Caco-2 (cell line): ENCODE results near the gene KIF26B. TPM values are rescaled to one million over a fixed set of nuclear protein-coding genes. Genes with fewer than 3 reads are reported as not detected.

Source experiments
- BruUV-seq: library from RNA; stranded (reverse); fragments of 400-500 nt; replicated peaks from 2 replicates; lab custom pipeline; 2021; lab: Mats Ljungman, UMichigan
- CTCF ChIA-PET: fragments of 300-600 bp; sonication (Branson Sonifier 250); formaldehyde crosslinking; loops from one replicate; lab custom pipeline; 2022; ENCODE audit warnings: antibody characterized with exemption; lab: Charles Lee
- POLR2A ChIA-PET: fragments of 300-600 bp; sonication (Branson Sonifier 250); formaldehyde crosslinking; loops from one replicate; lab custom pipeline; 2022; ENCODE audit warnings: antibody characterized with exemption; lab: Charles Lee
- DNase-seq, 2 experiments: peaks; one replicate each; pipeline versions ENCODE4 v3.0.0 to v3.0.0-alpha.2; 2020 to 2022
- H3K27me3 ChIP-seq: replicated peaks from 2 replicates; pipeline ENCODE4 v1.6.0; 2011; ENCODE audit warnings: low read length; ENCODE audit not compliant: control insufficient read depth, insufficient read depth
- H3K36me3 ChIP-seq: 2 replicates; pipeline ENCODE4 v1.5.1; 2011; ENCODE audit warnings: low read length; ENCODE audit not compliant: control insufficient read depth, insufficient read depth
- H3K4me1 ChIP-seq: fragments of 250-450 bp; sonication (Bioruptor Pico); 2 replicates; pipeline ENCODE4 v1.5.1; 2020; ENCODE audit warnings: mild to moderate bottlenecking
- H3K4me3 ChIP-seq: 2 replicates; pipeline ENCODE4 v1.5.1; 2011; ENCODE audit warnings: low read depth, mild to moderate bottlenecking, control low read depth, low read length
- H3K9me3 ChIP-seq: fragments of 250-450 bp; sonication (Bioruptor Pico); 2 replicates; pipeline ENCODE4 v1.5.1; 2020; ENCODE audit warnings: mild to moderate bottlenecking, moderate library complexity
- H3K27ac Mint-ChIP-seq: one replicate; pipeline ENCODE4 v1.8.0; 2022; ENCODE audit warnings: mixed read lengths; ENCODE audit not compliant: unreplicated experiment
- H3K27me3 Mint-ChIP-seq: one replicate; pipeline ENCODE4 v1.8.0; 2022; ENCODE audit warnings: mixed read lengths; ENCODE audit not compliant: insufficient read depth, unreplicated experiment
- H3K36me3 Mint-ChIP-seq: one replicate; pipeline ENCODE4 v1.8.0; 2022; ENCODE audit warnings: mild to moderate bottlenecking, mixed read lengths; ENCODE audit not compliant: insufficient read depth, unreplicated experiment
- H3K4me1 Mint-ChIP-seq: one replicate; pipeline ENCODE4 v1.8.0; 2022; ENCODE audit warnings: low read depth, mixed read lengths; ENCODE audit not compliant: unreplicated experiment
- H3K4me3 Mint-ChIP-seq: one replicate; pipeline ENCODE4 v1.8.0; 2022; ENCODE audit warnings: mild to moderate bottlenecking, moderate library complexity, mixed read lengths; ENCODE audit not compliant: unreplicated experiment
- H3K9me3 Mint-ChIP-seq: one replicate; pipeline ENCODE4 v1.8.0; 2022; ENCODE audit warnings: mixed read lengths; ENCODE audit not compliant: unreplicated experiment
- CTCF ChIP-seq, 2 experiments: fragments of 200-600 bp in 1 of 2; IDR thresholded peaks; 1 replicate in 1 of 2; 2 replicates in 1 of 2; pipeline versions ENCODE4 v1.5.1 to v1.8.0; 2011 to 2022; ENCODE audit warnings: antibody characterized with exemption in 1 of 2, control low read depth in 1 of 2, inconsistent platforms in 1 of 2, low read depth in 1 of 2, low read length in 1 of 2, mild to moderate bottlenecking in 1 of 2, moderate library complexity in 1 of 2; ENCODE audit not compliant: insufficient read depth in 1 of 2, severe bottlenecking in 1 of 2, unreplicated experiment in 1 of 2
- intact Hi-C: fragments of 100-400 bp; cut with micrococcal nuclease; formaldehyde crosslinking; loops from one replicate; pipeline ENCODE4 v1.10.0; 2022; ENCODE audit not compliant: unreplicated experiment
- total RNA-seq: library from RNA; stranded (reverse); gene quantifications from 2 replicates; pipeline ENCODE4 v1.2.3, GENCODE V29; 2022

KIF26B gene
- total RNA-seq, 1 experiment from 2014 or later: 4.9 TPM

- ChIA-PET CTCF (no interaction called here), POLR2A (no interaction called here)
- Histone ChIP-seq H3K4me1 (no peaks in the 10 kb centered on the region), H3K4me3 (no peak overlapping the region), H3K27me3 (no peaks in the 10 kb centered on the region), H3K9me3 (no peaks in the 10 kb centered on the region), H3K36me3 (no peaks in the 10 kb centered on the region)
- Mint-ChIP-seq H3K4me1 (no peaks in the 10 kb centered on the region), H3K4me3 (no peak overlapping the region), H3K9me3 (no peaks in the 10 kb centered on the region), H3K36me3 (no peaks in the 10 kb centered on the region), H3K27ac (peak overlapping the region; percentile 45), H3K27me3 (no peaks in the 10 kb centered on the region)
- intact Hi-C loops: loop anchor here (10.0 kb wide), 1 partner anchor 303 kb away; no protein-coding TSS in a partner anchor
- no peak for TF ChIP-seq CTCF (IDR thresholded peaks at IDR 0.05; ENCODE audit: insufficient read depth in 1 of 2, low read depth in 1 of 2, low read length in 1 of 2, severe bottlenecking in 1 of 2, unreplicated experiment in 1 of 2)
- BruUV-seq: no TSS peak
- no peak for DNase-seq
Observed at GRCh38 chr1:245701631-245702030, 546.8 kb downstream of the KIF26B start.

- CTCF ChIA-PET: no interaction called here
- Mint-ChIP-seq H3K9me3 (no peaks in the 10 kb centered on the region), H3K36me3 (no peaks in the 10 kb centered on the region), H3K27ac (no peak overlapping the region), H3K4me1 (no peaks in the 10 kb centered on the region), H3K27me3 (no peaks in the 10 kb centered on the region), H3K4me3 (no peak overlapping the region)
- Histone ChIP-seq H3K4me1 (no peaks in the 10 kb centered on the region), H3K36me3 (no peaks in the 10 kb centered on the region), H3K27me3 (no peaks in the 10 kb centered on the region), H3K4me3 (no peak overlapping the region), H3K9me3 (no peaks in the 10 kb centered on the region)
- DNase-seq: no peak
- no peak for TF ChIP-seq CTCF (IDR thresholded peaks at IDR 0.05; ENCODE audit: insufficient read depth in 1 of 2, low read depth in 1 of 2, low read length in 1 of 2, severe bottlenecking in 1 of 2, unreplicated experiment in 1 of 2)
- intact Hi-C loops: loop anchor here (10.0 kb wide), 1 partner anchor 302 kb away; no protein-coding TSS in a partner anchor
- POLR2A ChIA-PET: no interaction called here
- BruUV-seq: no TSS peak
Observed at GRCh38 chr1:245702346-245702745, 547.6 kb downstream of the KIF26B start.

GRCh38 chr1:245704341-245704740, 549.6 kb downstream of the KIF26B start:
- H3K27me3 ChIP-seq: no peaks in the 10 kb centered on the region
- Mint-ChIP-seq H3K27me3 (no peaks in the 10 kb centered on the region), H3K4me1 (no peaks in the 10 kb centered on the region), H3K36me3 (no peaks in the 10 kb centered on the region), H3K4me3 (no peak overlapping the region), H3K9me3 (no peaks in the 10 kb centered on the region), H3K27ac (no peak overlapping the region)
- DNase-seq: no peak
- ChIA-PET CTCF (no interaction called here), POLR2A (no interaction called here)
- no peak for TF ChIP-seq CTCF (IDR thresholded peaks at IDR 0.05; ENCODE audit: insufficient read depth in 1 of 2, low read depth in 1 of 2, low read length in 1 of 2, severe bottlenecking in 1 of 2, unreplicated experiment in 1 of 2)
- H3K4me3 ChIP-seq: no peak overlapping the region
- intact Hi-C loops: loop anchor here (10.0 kb wide), 1 partner anchor 300 kb away; no protein-coding TSS in a partner anchor
- no peaks in the 10 kb centered on the region for H3K9me3 ChIP-seq
- H3K36me3 ChIP-seq: no peaks in the 10 kb centered on the region
- no TSS peak for BruUV-seq
- H3K4me1 ChIP-seq: no peaks in the 10 kb centered on the region
